Skeletal muscle satellite cell (primary cell): ENCODE data around the gene PARD3.

Experiments used
- H3K27me3 ChIP-seq: 2 replicates; pipeline ENCODE4 v1.7.0; 2013; ENCODE audit warnings: low read length; ENCODE audit not compliant: control insufficient read depth, insufficient read depth
- H3K36me3 ChIP-seq: 2 replicates; pipeline ENCODE4 v1.7.0; 2013; ENCODE audit warnings: mild to moderate bottlenecking, control low read depth, low read length; ENCODE audit not compliant: insufficient read depth
- H3K4me1 ChIP-seq: 2 replicates; pipeline ENCODE4 v1.7.0; 2013; ENCODE audit warnings: low read length; ENCODE audit not compliant: control insufficient read depth, insufficient read depth
- H3K4me2 ChIP-seq: 2 replicates; pipeline ENCODE4 v1.7.0; 2013; ENCODE audit warnings: mild to moderate bottlenecking, low read length
- H3K4me3 ChIP-seq: 2 replicates; pipeline ENCODE4 v1.7.0; 2013; ENCODE audit warnings: low read length
- H3K9ac ChIP-seq: 2 replicates; pipeline ENCODE4 v1.7.0; 2013; ENCODE audit warnings: mild to moderate bottlenecking, low read depth, low read length, moderate library complexity
- H3K9me3 ChIP-seq: replicated peaks from 2 replicates; pipeline ENCODE4 v1.7.0; 2013; ENCODE audit warnings: mild to moderate bottlenecking, control low read depth, low read length

Gene PARD3

DNA sequence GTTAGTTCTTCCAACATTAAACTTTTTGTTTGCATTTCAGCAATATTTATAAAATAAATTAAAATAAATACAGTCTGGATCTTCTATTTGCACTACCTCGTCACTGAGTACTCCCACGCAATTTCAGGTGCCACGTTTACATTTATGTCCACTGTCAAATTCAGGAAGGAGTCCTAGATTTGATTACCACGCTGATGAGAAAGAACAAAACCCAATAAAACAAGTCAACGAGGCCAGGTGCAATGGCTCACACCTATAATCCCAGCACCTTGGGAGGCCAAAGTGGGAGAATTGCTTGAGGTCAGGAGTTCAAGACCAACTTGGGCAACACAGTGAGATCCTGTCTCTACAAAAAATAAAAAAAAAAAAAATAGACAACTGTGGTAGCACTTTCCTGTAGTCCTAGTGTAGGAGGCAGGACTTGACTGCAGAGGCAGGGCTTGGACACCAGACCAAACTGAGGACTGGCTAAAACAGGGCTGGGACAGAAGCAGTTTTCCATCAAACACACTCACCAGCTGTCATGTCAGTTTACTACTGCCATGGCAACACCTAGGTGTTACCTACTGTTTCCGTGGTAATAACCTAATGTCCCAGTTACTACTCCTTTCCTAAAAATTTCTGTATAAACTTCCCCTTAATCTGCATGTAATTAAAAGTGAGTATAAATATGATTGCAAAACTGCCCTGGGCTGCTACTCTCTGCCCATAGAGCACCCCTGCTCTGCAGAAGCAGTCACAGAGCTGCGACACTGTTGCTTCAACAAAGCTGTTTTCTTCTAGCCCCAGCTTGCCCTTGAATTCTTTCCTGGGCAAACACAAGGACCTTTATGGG lies 341.7 kb downstream of the PARD3 start:
- H3K4me2 ChIP-seq: no peak overlapping the region
- H3K36me3 ChIP-seq: no peaks in the 10 kb centered on the region
- H3K9me3 ChIP-seq: no peaks in the 10 kb centered on the region
- no peak overlapping the region for H3K4me3 ChIP-seq
- H3K27me3 ChIP-seq: no peaks in the 10 kb centered on the region
- no peak overlapping the region for H3K9ac ChIP-seq
- peaks cover 24% of the 10 kb centered on the region for H3K4me1 ChIP-seq

DNA sequence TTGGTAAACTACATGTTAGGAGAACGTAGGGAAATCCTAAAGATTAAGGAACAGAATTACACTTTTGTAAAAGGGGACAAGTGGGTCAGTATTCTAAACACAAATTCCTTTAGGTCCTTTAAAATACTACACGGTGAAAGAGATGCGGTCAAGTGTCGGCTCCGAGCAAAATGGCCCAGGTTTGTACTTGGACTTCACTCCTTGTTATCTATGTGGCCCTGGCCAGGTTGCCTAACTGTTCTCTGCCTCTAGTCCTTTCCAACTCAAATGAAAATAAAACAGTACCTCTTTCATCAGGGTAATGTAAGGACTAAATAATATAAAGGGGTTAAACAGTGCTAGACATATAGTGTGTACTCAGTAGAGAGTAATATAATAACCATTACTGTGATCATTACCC lies 344.8 kb downstream of the PARD3 start:
- H3K9ac ChIP-seq: no peak overlapping the region
- H3K9me3 ChIP-seq: no peaks in the 10 kb centered on the region
- H3K4me1 ChIP-seq: peaks cover 17% of the 10 kb centered on the region
- no peaks in the 10 kb centered on the region for H3K36me3 ChIP-seq
- H3K4me3 ChIP-seq: no peak overlapping the region
- H3K27me3 ChIP-seq: no peaks in the 10 kb centered on the region
- H3K4me2 ChIP-seq: no peak overlapping the region

DNA sequence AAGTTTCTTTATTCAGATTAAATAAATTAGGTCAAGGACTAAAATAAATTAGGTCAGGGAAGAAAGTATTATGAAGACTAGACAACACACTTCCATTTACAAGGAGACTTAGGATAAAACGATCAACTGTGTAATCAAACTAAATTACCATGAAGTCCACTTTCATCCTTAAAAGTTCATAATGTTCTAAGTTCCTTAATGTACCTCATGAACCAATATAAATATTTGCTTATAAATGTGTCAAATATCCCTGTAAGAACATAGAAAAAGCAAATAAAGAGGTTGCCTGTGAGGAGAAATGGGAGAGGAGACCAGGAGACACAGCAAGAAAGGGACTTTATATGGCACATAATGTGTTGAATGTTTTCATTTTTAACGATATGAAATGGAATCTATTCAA lies 345.6 kb downstream of the PARD3 start:
- Histone ChIP-seq H3K27me3 (no peaks in the 10 kb centered on the region), H3K9ac (no peak overlapping the region), H3K4me3 (no peak overlapping the region), H3K36me3 (no peaks in the 10 kb centered on the region), H3K9me3 (no peaks in the 10 kb centered on the region), H3K4me1 (peaks cover 8% of the 10 kb centered on the region), H3K4me2 (no peak overlapping the region)

DNA sequence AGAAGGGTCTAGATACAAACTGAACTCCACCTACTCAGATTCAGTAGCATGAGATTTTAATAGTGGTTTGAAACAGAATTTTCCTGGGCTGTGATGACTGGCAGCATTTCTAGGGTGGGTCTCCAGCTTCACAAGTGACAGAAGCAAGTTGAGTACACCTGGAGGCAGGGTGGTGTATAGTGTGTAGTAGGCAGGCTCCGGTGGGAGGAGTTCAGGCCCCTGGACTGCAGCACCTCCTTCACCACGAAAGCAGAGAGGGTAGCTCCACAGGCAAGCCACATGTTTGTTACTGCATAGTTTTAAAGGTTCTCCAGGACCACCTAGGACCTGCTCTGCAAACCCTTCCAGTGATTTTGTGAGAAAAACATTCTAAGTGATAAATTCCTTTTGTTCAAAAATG lies 347.2 kb downstream of the PARD3 start:
- no peaks in the 10 kb centered on the region for H3K27me3 ChIP-seq
- H3K36me3 ChIP-seq: no peaks in the 10 kb centered on the region
- no peaks in the 10 kb centered on the region for H3K9me3 ChIP-seq
- H3K4me2 ChIP-seq: no peak overlapping the region
- no peak overlapping the region for H3K9ac ChIP-seq
- H3K4me1 ChIP-seq: no peaks in the 10 kb centered on the region
- H3K4me3 ChIP-seq: no peak overlapping the region

DNA sequence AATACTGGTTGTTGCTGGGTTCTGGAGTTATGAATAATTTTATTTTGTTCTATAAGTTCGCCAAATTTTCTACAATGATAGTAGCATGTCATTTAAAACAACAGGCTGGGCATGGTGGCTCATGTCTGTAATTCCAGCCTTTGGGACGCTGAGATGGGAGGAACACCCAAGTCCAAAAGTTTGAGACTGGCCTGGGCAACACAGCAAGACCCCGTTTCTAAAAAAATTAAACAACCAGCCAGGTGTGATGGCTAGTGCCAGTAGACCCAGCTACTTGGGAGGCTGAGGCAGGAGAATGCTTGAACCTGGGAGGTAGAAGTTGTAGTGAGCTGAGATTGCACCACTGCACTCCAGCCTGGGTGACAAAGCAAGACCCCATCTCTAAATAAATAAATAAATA lies 347.7 kb downstream of the PARD3 start:
- no peaks in the 10 kb centered on the region for H3K27me3 ChIP-seq
- no peaks in the 10 kb centered on the region for H3K9me3 ChIP-seq
- no peaks in the 10 kb centered on the region for H3K4me1 ChIP-seq
- H3K36me3 ChIP-seq: no peaks in the 10 kb centered on the region
- no peak overlapping the region for H3K9ac ChIP-seq
- H3K4me2 ChIP-seq: no peak overlapping the region
- no peak overlapping the region for H3K4me3 ChIP-seq

DNA sequence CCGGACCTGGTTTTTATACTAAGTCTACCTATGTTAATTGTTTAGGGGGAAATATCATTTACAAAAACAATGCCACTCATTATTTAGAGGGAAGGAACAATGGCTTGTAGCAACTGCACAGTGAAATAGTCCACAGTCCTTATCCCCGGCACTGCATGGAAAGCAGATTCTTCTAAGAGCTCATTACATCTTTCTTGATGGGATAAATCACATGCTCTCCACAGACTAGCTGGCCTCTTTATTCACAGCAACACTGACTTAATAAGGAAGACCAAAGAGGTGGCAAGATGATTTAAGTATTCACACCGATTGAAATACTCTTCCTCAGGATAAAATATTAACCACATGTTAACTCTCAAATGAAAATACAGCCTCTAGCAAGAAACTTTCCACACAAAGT lies 349.4 kb downstream of the PARD3 start:
- Histone ChIP-seq H3K9ac (no peak overlapping the region), H3K9me3 (no peaks in the 10 kb centered on the region), H3K4me1 (no peaks in the 10 kb centered on the region), H3K27me3 (no peaks in the 10 kb centered on the region), H3K4me2 (no peak overlapping the region), H3K4me3 (no peak overlapping the region), H3K36me3 (no peaks in the 10 kb centered on the region)

DNA sequence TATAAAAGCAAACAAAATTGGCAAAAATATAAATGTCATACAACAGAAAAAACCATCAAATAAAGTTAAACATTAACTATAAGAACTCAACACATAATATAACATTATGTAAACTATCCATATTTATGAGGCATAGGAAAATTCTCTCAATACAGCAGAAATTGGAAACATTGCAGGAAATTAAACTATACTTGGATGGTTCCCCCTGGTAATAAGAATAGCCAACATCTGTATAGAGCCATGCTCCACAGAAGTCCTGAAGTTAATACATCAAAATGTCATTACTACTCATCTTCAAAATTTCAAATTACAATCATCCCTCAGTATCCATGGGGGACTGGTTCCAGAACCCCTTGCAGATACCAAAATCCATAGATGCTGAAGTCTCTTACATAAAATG lies 350.5 kb downstream of the PARD3 start:
- Histone ChIP-seq H3K36me3 (no peaks in the 10 kb centered on the region), H3K4me3 (no peak overlapping the region), H3K9ac (no peak overlapping the region), H3K9me3 (no peaks in the 10 kb centered on the region), H3K27me3 (no peaks in the 10 kb centered on the region), H3K4me1 (no peaks in the 10 kb centered on the region), H3K4me2 (no peak overlapping the region)

DNA sequence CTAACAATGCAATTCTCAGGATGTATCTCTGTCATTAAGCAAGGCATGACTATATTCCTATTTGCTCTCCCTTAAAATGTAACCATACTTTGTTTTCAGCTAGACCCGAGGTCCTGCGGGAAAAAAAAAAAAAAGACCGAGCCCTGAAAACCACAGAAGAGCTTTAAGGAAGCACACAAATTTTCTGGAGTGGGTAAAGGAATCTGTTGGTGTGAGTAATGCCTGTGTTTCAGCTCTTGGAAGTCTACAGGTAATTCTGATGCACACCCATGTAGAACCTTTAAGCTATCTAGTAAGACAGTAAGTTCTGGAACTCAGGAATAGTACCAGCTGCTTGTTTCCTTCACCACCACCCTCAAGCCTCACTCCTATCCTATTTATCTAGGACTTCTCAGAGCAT lies 351.1 kb downstream of the PARD3 start:
- no peak overlapping the region for H3K9ac ChIP-seq
- no peaks in the 10 kb centered on the region for H3K4me1 ChIP-seq
- H3K9me3 ChIP-seq: no peaks in the 10 kb centered on the region
- no peaks in the 10 kb centered on the region for H3K36me3 ChIP-seq
- no peaks in the 10 kb centered on the region for H3K27me3 ChIP-seq
- H3K4me2 ChIP-seq: no peak overlapping the region
- H3K4me3 ChIP-seq: no peak overlapping the region

DNA sequence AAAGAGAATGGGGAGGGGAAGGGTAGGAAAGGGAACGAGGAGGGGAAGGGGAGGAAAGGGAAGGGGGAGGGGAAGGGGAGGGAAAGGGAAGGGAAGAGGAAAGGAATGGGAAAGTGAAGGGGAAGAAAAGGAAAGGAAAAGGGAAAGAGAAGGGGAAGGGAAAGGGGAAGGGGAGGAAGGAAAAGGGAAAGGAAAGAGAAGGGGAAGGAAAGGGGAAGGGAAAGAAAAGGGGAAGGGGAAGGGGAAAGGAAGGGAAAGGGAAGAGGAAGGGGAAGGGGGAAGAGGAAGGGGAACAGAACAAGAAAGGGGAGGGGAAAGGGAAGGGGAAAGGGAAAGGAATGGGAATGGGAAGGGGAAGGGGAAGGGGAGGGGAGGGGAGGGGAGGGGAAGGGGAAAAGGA lies 352.1 kb downstream of the PARD3 start:
- Histone ChIP-seq H3K27me3 (no peaks in the 10 kb centered on the region), H3K4me1 (no peaks in the 10 kb centered on the region), H3K4me2 (no peak overlapping the region), H3K4me3 (no peak overlapping the region), H3K9me3 (no peaks in the 10 kb centered on the region), H3K36me3 (no peaks in the 10 kb centered on the region), H3K9ac (no peak overlapping the region)

DNA sequence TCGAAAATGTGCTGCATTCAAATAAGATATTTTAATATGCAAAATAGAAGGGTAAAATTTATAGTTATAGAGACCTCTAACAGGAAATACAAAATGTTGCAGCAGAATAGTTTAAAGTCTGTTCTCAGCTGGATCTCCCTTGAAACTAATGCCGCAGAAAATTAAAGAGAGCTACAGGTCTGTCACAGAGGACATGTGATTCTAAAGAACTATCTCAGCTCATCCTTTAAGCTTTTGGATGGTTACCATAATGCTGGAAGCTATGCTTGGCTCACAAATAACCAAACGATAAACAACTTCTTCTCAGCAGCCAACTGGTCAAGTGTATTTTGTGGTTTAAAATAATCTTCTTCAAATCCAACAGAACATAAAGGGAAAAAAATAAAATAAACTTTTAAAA lies 353.0 kb downstream of the PARD3 start:
- no peak overlapping the region for H3K9ac ChIP-seq
- H3K27me3 ChIP-seq: no peaks in the 10 kb centered on the region
- H3K4me1 ChIP-seq: no peaks in the 10 kb centered on the region
- H3K4me3 ChIP-seq: no peak overlapping the region
- no peak overlapping the region for H3K4me2 ChIP-seq
- H3K9me3 ChIP-seq: no peaks in the 10 kb centered on the region
- no peaks in the 10 kb centered on the region for H3K36me3 ChIP-seq

DNA sequence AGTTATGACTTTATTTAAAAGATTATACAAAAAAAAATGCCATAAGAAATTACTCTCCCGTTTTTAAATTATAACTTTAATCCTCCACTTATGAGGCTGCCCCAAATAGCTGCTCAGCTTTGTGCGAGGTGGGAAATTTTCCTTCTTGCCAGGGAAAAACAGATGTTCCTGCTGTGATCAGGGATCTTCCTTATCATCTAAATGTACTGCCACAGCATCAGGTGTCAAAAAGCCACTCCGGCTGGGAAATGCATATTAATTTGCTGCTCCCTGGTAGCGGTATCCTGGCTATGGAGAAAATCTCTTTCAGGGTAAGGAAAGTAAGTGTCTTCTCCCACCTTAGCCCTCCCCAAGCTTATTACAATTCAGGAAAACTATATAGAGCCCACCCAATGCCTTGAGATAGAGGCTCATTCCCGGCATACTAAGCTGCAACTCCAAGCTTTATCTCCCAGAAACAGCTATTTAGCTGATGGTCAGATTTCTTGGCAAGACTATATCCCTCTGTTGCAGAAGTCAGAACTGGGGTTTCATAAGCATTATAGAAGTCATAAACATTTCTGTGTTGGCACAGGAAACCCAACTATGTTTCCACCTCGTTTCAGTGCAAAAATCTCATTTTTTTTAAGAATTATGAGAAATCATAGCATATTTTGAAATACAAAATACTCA lies 360.4 kb downstream of the PARD3 start:
- Histone ChIP-seq H3K9me3 (no peaks in the 10 kb centered on the region), H3K9ac (no peak overlapping the region), H3K4me3 (no peak overlapping the region), H3K4me1 (no peaks in the 10 kb centered on the region), H3K27me3 (no peaks in the 10 kb centered on the region), H3K4me2 (no peak overlapping the region), H3K36me3 (no peaks in the 10 kb centered on the region)

DNA sequence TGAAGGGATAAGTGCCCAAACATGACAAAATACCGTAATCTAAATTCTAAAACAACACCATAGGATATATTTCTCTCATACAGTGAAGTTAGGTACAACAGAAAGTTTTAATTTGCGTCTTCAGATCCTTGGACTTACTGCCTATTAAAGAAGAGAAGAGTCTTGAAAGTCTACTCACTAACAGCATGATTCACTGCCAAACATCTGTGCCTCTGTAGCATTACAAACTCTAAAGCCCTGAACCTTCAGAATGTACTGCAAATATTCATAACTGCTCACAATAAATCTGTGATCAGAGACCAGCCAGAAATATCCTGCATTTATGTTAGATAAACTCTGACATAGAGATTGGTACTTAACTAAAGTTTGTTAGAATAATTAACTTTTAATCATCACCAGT lies 365.3 kb downstream of the PARD3 start:
- Histone ChIP-seq H3K9me3 (no peaks in the 10 kb centered on the region), H3K36me3 (no peaks in the 10 kb centered on the region), H3K9ac (no peak overlapping the region), H3K4me3 (no peak overlapping the region), H3K27me3 (no peaks in the 10 kb centered on the region), H3K4me1 (no peaks in the 10 kb centered on the region), H3K4me2 (no peak overlapping the region)
